ENCODE measurements around the gene RPTOR. TPM values are rescaled to one million over a fixed set of nuclear protein-coding genes. Genes with fewer than 3 reads are reported as not detected.

RPTOR gene
- polyA plus RNA-seq, 1 donor (not counting 4 experiments of a cell fraction or from before 2014, with no cell fraction given) = 4.0 TPM

DNA sequence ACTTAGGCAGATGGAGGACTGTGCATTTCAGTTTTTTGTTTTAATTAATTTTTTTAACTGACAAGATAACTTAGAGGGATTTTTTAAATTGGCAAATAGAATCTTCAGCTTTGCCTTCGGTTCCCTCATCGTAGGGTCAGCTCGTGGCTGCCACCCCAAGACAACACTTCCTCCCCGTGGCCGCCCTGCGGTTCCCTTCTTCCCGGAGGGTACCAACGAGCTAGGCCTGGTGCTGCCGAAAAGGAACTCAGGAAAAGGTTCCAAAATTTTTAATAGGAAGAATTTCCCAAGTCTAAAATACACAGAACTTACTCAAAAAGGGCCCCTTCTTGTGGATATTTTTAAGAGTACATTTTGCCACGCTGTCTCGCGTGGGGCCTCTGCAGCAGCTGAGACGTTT, 236.6 kb downstream of the RPTOR start:
- H3K4me1 ChIP-seq (ENCODE audit: control insufficient read depth, extremely low read depth, insufficient read depth, low read length) = no peaks in the 10 kb centered on the region
- no peak for FAIRE-seq
- H3K79me2 ChIP-seq (ENCODE audit: control insufficient read depth, insufficient read depth, low read length) = no peaks in the 10 kb centered on the region
- no peaks in the 10 kb centered on the region for H3K9me1 ChIP-seq (ENCODE audit: control insufficient read depth, extremely low read depth, insufficient read depth, low read length)
- H3K4me2 ChIP-seq (ENCODE audit: control insufficient read depth, extremely low read depth, insufficient read depth, low read depth, low read length) = no peak overlapping the region
- H4K20me1 ChIP-seq (ENCODE audit: control insufficient read depth, extremely low read depth, insufficient read depth, low read length) = no peaks in the 10 kb centered on the region
- H2AFZ ChIP-seq (ENCODE audit: control insufficient read depth, low read length) = no peak overlapping the region
- dilution Hi-C loops (cut with MboI; ENCODE audit: extremely low pct_ligation_motif_present, low sequenced_read_pairs) = no loop called here
- TF ChIP-seq, protein P1, sequence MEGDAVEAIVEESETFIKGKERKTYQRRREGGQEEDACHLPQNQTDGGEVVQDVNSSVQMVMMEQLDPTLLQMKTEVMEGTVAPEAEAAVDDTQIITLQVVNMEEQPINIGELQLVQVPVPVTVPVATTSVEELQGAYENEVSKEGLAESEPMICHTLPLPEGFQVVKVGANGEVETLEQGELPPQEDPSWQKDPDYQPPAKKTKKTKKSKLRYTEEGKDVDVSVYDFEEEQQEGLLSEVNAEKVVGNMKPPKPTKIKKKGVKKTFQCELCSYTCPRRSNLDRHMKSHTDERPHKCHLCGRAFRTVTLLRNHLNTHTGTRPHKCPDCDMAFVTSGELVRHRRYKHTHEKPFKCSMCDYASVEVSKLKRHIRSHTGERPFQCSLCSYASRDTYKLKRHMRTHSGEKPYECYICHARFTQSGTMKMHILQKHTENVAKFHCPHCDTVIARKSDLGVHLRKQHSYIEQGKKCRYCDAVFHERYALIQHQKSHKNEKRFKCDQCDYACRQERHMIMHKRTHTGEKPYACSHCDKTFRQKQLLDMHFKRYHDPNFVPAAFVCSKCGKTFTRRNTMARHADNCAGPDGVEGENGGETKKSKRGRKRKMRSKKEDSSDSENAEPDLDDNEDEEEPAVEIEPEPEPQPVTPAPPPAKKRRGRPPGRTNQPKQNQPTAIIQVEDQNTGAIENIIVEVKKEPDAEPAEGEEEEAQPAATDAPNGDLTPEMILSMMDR (optimal IDR thresholded peaks at IDR 0.05 in 1 of 3, IDR thresholded peaks at IDR 0.05 in 1 of 3, conservative IDR thresholded peaks at IDR 0.05 in 1 of 3; ENCODE audit: extremely low read depth in 1 of 3, insufficient read depth in 2 of 3, low read length in 3 of 3) = no peak
- TF ChIP-seq EZH2 (IDR thresholded peaks at IDR 0.05; ENCODE audit: low read length) = no peak
- peaks cover 0 to 8% of the 10 kb centered on the region in 2 experiments for H3K36me3 ChIP-seq (ENCODE audit: control insufficient read depth in 2 of 2, extremely low read depth in 1 of 2, insufficient read depth in 2 of 2, low read length in 2 of 2)
- H3K9me3 ChIP-seq (ENCODE audit: control insufficient read depth, low read depth, low read length) = no peaks in the 10 kb centered on the region
- DNase-seq (ENCODE audit: low read depth, low spot score) = no peak
- H3K27me3 ChIP-seq (ENCODE audit: control insufficient read depth, extremely low read depth, insufficient read depth, low read length) = no peaks in the 10 kb centered on the region
- no peak overlapping the region for H3K9ac ChIP-seq (ENCODE audit: control insufficient read depth, extremely low read depth, insufficient read depth, low read length)
- no peak overlapping the region for H3K27ac ChIP-seq (ENCODE audit: control insufficient read depth, insufficient read depth, low read length)
- H3K4me3 ChIP-seq (ENCODE audit: control insufficient read depth in 2 of 3, extremely low read depth in 1 of 3, insufficient read depth in 2 of 3, low read depth in 1 of 3, low read length in 3 of 3) = no peak overlapping the region

GRCh38 chr17:80781807-80782277, 237.2 kb downstream of the RPTOR start:
- Histone ChIP-seq H3K27ac (ENCODE audit: control insufficient read depth, insufficient read depth, low read length) (no peak overlapping the region), H3K9me1 (ENCODE audit: control insufficient read depth, extremely low read depth, insufficient read depth, low read length) (no peaks in the 10 kb centered on the region), H3K4me2 (ENCODE audit: control insufficient read depth, extremely low read depth, insufficient read depth, low read depth, low read length) (no peak overlapping the region), H3K9me3 (ENCODE audit: control insufficient read depth, low read depth, low read length) (no peaks in the 10 kb centered on the region), H3K9ac (ENCODE audit: control insufficient read depth, extremely low read depth, insufficient read depth, low read length) (no peak overlapping the region), H4K20me1 (ENCODE audit: control insufficient read depth, extremely low read depth, insufficient read depth, low read length) (no peaks in the 10 kb centered on the region), H3K36me3 (ENCODE audit: control insufficient read depth in 2 of 2, extremely low read depth in 1 of 2, insufficient read depth in 2 of 2, low read length in 2 of 2) (peaks cover 0 to 8% of the 10 kb centered on the region in 2 experiments), H3K4me3 (ENCODE audit: control insufficient read depth in 2 of 3, extremely low read depth in 1 of 3, insufficient read depth in 2 of 3, low read depth in 1 of 3, low read length in 3 of 3) (no peak overlapping the region), H2AFZ (ENCODE audit: control insufficient read depth, low read length) (no peak overlapping the region), H3K27me3 (ENCODE audit: control insufficient read depth, extremely low read depth, insufficient read depth, low read length) (no peaks in the 10 kb centered on the region), H3K79me2 (ENCODE audit: control insufficient read depth, insufficient read depth, low read length) (no peaks in the 10 kb centered on the region), H3K4me1 (ENCODE audit: control insufficient read depth, extremely low read depth, insufficient read depth, low read length) (no peaks in the 10 kb centered on the region)
- FAIRE-seq (no peak), DNase-seq (ENCODE audit: low read depth, low spot score) (no peak)
- TF ChIP-seq, protein P1 (optimal IDR thresholded peaks at IDR 0.05 in 1 of 3, IDR thresholded peaks at IDR 0.05 in 1 of 3, conservative IDR thresholded peaks at IDR 0.05 in 1 of 3; ENCODE audit: extremely low read depth in 1 of 3, insufficient read depth in 2 of 3, low read length in 3 of 3) = no peak
- TF ChIP-seq EZH2 (IDR thresholded peaks at IDR 0.05; ENCODE audit: low read length) = no peak
- dilution Hi-C loops (cut with MboI; ENCODE audit: extremely low pct_ligation_motif_present, low sequenced_read_pairs) = no loop called here

All from keratinocyte (primary cell).